Liver (tissue), 9 donors: ENCODE results near the gene PLCD1. TPM values are rescaled to one million over a fixed set of nuclear protein-coding genes. Genes with fewer than 3 reads are reported as not detected.

Experiments
- DNase-seq: peaks from one replicate; pipeline ENCODE4 v3.0.0-alpha.2; 2017; ENCODE audit warnings: low spot score
- H3K27ac ChIP-seq, 2 donors: one replicate each; pipeline ENCODE4 v1.7.0; 2013; ENCODE audit warnings: inconsistent platforms in 2 of 2, low read length in 2 of 2, control low read depth in 1 of 2, low read depth in 1 of 2, mild to moderate bottlenecking in 1 of 2
- H3K27me3 ChIP-seq, 4 donors: one replicate each; pipeline versions ENCODE4 v1.6.1 to v1.7.0; 2013; ENCODE audit warnings: low read length in 3 of 4, inconsistent platforms in 1 of 4, mild to moderate bottlenecking in 1 of 4, moderate library complexity in 1 of 4; ENCODE audit not compliant: control insufficient read depth in 4 of 4, insufficient read depth in 4 of 4
- H3K36me3 ChIP-seq, 4 donors: one replicate each; pipeline versions ENCODE4 v1.6.1 to v1.7.0; 2013; ENCODE audit warnings: low read length in 3 of 4, mild to moderate bottlenecking in 3 of 4, low read depth in 1 of 4, moderate library complexity in 1 of 4; ENCODE audit not compliant: control insufficient read depth in 4 of 4, insufficient read depth in 3 of 4
- H3K4me1 ChIP-seq, 4 donors: one replicate each; pipeline versions ENCODE4 v1.6.1 to v1.7.0; 2013; ENCODE audit warnings: low read length in 3 of 4, mild to moderate bottlenecking in 3 of 4, moderate library complexity in 1 of 4; ENCODE audit not compliant: control insufficient read depth in 4 of 4, insufficient read depth in 4 of 4
- H3K4me3 ChIP-seq, 3 donors: one replicate each; pipeline versions ENCODE4 v1.6.1 to v1.7.0; 2013; ENCODE audit warnings: low read length in 3 of 3, control low read depth in 1 of 3, low read depth in 1 of 3, mild to moderate bottlenecking in 1 of 3
- H3K9ac ChIP-seq, 2 donors: one replicate each; pipeline ENCODE4 v1.7.0; 2013; ENCODE audit warnings: low read length in 2 of 2, mild to moderate bottlenecking in 2 of 2, moderate library complexity in 2 of 2, control low read depth in 1 of 2, low read depth in 1 of 2
- H3K9me3 ChIP-seq, 4 donors: one replicate each; pipeline versions ENCODE4 v1.6.1 to v1.7.0; 2013; ENCODE audit warnings: low read length in 3 of 4; ENCODE audit not compliant: control insufficient read depth in 4 of 4
- EGR1 ChIP-seq, 2 donors: IDR thresholded peaks; 2 replicates each; pipeline ENCODE4 v1.6.1; 2016 to 2018; ENCODE audit warnings: antibody characterized with exemption in 2 of 2, low read depth in 2 of 2
- FOXA1 ChIP-seq: IDR thresholded peaks from 2 replicates; pipeline ENCODE4 v1.6.1; 2016; ENCODE audit warnings: antibody characterized with exemption
- FOXA2 ChIP-seq: IDR thresholded peaks from 2 replicates; pipeline ENCODE4 v1.6.1; 2016; ENCODE audit warnings: antibody characterized with exemption
- GABPA ChIP-seq, 2 donors: IDR thresholded peaks in 1 of 2; conservative IDR thresholded peaks in 1 of 2; 2 replicates each; pipeline ENCODE4 v1.6.1; 2016; ENCODE audit warnings: antibody characterized with exemption in 2 of 2, mild to moderate bottlenecking in 1 of 2, moderate library complexity in 1 of 2
- HNF4A ChIP-seq, 2 donors: conservative IDR thresholded peaks; 2 replicates each; pipeline ENCODE4 v1.6.1; 2016; ENCODE audit warnings: antibody characterized with exemption in 2 of 2, mild to moderate bottlenecking in 2 of 2
- HNF4G ChIP-seq: IDR thresholded peaks from 2 replicates; pipeline ENCODE4 v1.6.1; 2016; ENCODE audit warnings: antibody characterized with exemption
- JUND ChIP-seq, 2 donors: IDR thresholded peaks; 2 replicates each; pipeline ENCODE4 v1.6.1; 2016; ENCODE audit warnings: antibody characterized with exemption in 2 of 2
- NR2F2 ChIP-seq: IDR thresholded peaks from 2 replicates; pipeline ENCODE4 v1.6.1; 2016; ENCODE audit warnings: antibody characterized with exemption
- RAD21 ChIP-seq, 2 donors: IDR thresholded peaks; 2 replicates each; pipeline ENCODE4 v1.6.1; 2016; ENCODE audit warnings: antibody characterized with exemption in 2 of 2, mild to moderate bottlenecking in 2 of 2
- RXRA ChIP-seq, 2 donors: IDR thresholded peaks; 2 replicates each; pipeline ENCODE4 v1.6.1; 2017 to 2018; ENCODE audit warnings: antibody characterized with exemption in 2 of 2, mild to moderate bottlenecking in 1 of 2
- SP1 ChIP-seq: IDR thresholded peaks from 2 replicates; pipeline ENCODE4 v1.6.1; 2018; ENCODE audit warnings: antibody characterized with exemption, mild to moderate bottlenecking
- TAF1 ChIP-seq: conservative IDR thresholded peaks from 2 replicates; pipeline ENCODE4 v1.6.1; 2016; ENCODE audit warnings: antibody characterized with exemption, mild to moderate bottlenecking
- YY1 ChIP-seq: IDR thresholded peaks from 2 replicates; pipeline ENCODE4 v1.6.1; 2016; ENCODE audit warnings: antibody characterized with exemption, mild to moderate bottlenecking
- WGBS: extraction: QIAGEN DNeasy Blood & Tissue Kit; methylation state at CpG from one replicate; pipeline ENCODE4 v1.1.7; 2013; 5-methylcytosine and 5-hydroxymethylcytosine counted together
- polyA plus RNA-seq, 2 donors: library from polyadenylated mRNA; stranded (reverse) in 1 of 2; unstranded in 1 of 2; fragments of 200-250 nt in 1 of 2; fragments of >200 nt in 1 of 2; fragmentation: Nextera tagmentation in 1 of 2; extraction: Ambion mirVana in 1 of 2; gene quantifications; one replicate each; pipeline versions ENCODE4 v1.2.1 to v1.2.3, GENCODE V29; 2013 to 2015
- total RNA-seq, 2 donors: library from RNA; depleted of rRNA; stranded (reverse); fragments of >200 nt; gene quantifications; one replicate each; pipeline ENCODE4 v1.2.3, GENCODE V29; 2014
- TF ChIP-seq, protein P1 (sequence below): fragments of 150-350 bp; IDR thresholded peaks from 2 replicates; pipeline ENCODE4 v1.5.1; 2017; ENCODE audit warnings: improper control_type of control experiment, low read depth, low read length; ENCODE audit not compliant: missing input control
- TF ChIP-seq, protein P2 (sequence below): IDR thresholded peaks from 2 replicates; pipeline ENCODE4 v1.6.1; 2016; ENCODE audit warnings: antibody characterized with exemption, mild to moderate bottlenecking
- TF ChIP-seq, protein P3 (sequence below): IDR thresholded peaks from 2 replicates; pipeline ENCODE4 v1.6.1; 2016; ENCODE audit warnings: antibody characterized with exemption
- TF ChIP-seq, protein P4 (sequence below): IDR thresholded peaks from 2 replicates; pipeline ENCODE4 v1.6.1; 2016; ENCODE audit warnings: antibody characterized with exemption
- TF ChIP-seq, protein P5 (sequence below): IDR thresholded peaks from 2 replicates; pipeline ENCODE4 v1.6.1; 2016; ENCODE audit warnings: antibody characterized with exemption
- donor health status: healthy.
- donor health status: healthy.
- donor health status: healthy.
- donor health status: healthy.
- donor health status: healthy.

Gene PLCD1
- total and polyA plus RNA-seq, 4 donors = 6.7 to 10.5 (median 9.1) TPM

DNA sequence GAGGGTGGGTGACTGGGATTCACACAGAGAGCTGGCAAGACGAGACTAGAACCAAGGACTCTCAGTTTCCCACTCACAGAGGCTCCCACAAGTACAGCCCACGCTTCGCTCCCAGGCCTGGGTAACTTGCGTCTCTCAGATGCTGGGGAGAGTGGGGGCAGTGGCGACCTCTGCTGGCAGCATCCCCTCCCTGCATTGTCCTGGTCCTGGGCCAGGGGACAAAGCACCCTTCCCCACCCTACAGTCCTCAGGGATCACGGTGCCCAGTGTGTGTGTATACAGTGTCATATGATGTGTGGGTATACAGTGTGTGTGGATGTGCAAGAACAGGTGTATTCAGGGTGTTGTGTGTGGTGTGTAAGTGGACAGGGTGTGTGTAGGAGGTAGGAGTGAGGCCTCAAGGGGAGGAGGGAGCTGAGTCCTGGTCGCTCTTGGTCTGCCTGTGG lies 26.0 kb downstream of the PLCD1 start:
- DNase-seq = peak; percentile 75
- Histone ChIP-seq H3K9me3 (no peaks in the 10 kb centered on the region), H3K27ac (no peak overlapping the region), H3K9ac (no peak overlapping the region), H3K4me3 (no peak overlapping the region), H3K36me3 (peaks cover 0 to 7% (median 4%) of the 10 kb centered on the region in 4 donors), H3K4me1 (peaks cover 0 to 12% (median 5%) of the 10 kb centered on the region in 4 donors), H3K27me3 (no peaks in the 10 kb centered on the region)
- peak; percentile 73 to 86 for TF ChIP-seq RAD21 (IDR thresholded peaks at IDR 0.05)
- TF ChIP-seq HNF4A (conservative IDR thresholded peaks at IDR 0.05) = no peak
- TF ChIP-seq, protein P1, sequence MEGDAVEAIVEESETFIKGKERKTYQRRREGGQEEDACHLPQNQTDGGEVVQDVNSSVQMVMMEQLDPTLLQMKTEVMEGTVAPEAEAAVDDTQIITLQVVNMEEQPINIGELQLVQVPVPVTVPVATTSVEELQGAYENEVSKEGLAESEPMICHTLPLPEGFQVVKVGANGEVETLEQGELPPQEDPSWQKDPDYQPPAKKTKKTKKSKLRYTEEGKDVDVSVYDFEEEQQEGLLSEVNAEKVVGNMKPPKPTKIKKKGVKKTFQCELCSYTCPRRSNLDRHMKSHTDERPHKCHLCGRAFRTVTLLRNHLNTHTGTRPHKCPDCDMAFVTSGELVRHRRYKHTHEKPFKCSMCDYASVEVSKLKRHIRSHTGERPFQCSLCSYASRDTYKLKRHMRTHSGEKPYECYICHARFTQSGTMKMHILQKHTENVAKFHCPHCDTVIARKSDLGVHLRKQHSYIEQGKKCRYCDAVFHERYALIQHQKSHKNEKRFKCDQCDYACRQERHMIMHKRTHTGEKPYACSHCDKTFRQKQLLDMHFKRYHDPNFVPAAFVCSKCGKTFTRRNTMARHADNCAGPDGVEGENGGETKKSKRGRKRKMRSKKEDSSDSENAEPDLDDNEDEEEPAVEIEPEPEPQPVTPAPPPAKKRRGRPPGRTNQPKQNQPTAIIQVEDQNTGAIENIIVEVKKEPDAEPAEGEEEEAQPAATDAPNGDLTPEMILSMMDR = peak; percentile 68
- 43% methylated on average over 7 of the region's 7 CpGs for WGBS

DNA sequence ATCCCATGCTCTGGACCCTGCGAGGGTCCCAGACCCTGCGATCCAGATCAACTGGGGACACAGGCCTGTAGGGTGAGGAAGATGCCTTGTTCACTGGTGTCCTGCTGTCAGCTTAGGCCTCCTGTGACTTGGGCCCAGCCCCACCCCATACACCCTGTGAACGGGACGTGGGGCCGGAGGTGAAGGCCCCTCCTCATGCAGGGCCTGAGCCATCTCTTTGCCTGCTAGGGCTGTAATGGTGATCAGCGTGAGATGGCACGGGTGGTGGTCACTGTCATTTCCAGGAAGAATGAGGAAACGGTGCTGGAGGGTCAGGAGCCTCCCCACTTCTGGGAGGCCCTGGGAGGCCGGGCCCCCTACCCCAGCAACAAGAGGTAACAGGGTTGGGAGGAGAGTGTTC lies 26.5 kb downstream of the PLCD1 start:
- no peak for DNase-seq

More for the DNA sequence above, 26.5 kb downstream of the PLCD1 start:
- no peaks in the 10 kb centered on the region for H3K9me3 ChIP-seq
- WGBS = 85% methylated on average over 9 of the region's 9 CpGs
- H3K27ac ChIP-seq = no peak overlapping the region
- H3K9ac ChIP-seq = no peak overlapping the region
- H3K4me3 ChIP-seq = no peak overlapping the region
- H3K36me3 ChIP-seq = peaks cover 0 to 5% (median 3%) of the 10 kb centered on the region in 4 donors
- H3K27me3 ChIP-seq = no peaks in the 10 kb centered on the region
- H3K4me1 ChIP-seq = peaks cover 0 to 17% (median 6%) of the 10 kb centered on the region in 4 donors
- no peak for TF ChIP-seq RXRA (IDR thresholded peaks at IDR 0.05)
- no peak for TF ChIP-seq FOXA1
- TF ChIP-seq, protein P1 = no peak
- TF ChIP-seq NR2F2 = no peak
- TF ChIP-seq GABPA (IDR thresholded peaks at IDR 0.05 in 1 of 2, conservative IDR thresholded peaks at IDR 0.05 in 1 of 2) = no peak
- TF ChIP-seq, protein P2, sequence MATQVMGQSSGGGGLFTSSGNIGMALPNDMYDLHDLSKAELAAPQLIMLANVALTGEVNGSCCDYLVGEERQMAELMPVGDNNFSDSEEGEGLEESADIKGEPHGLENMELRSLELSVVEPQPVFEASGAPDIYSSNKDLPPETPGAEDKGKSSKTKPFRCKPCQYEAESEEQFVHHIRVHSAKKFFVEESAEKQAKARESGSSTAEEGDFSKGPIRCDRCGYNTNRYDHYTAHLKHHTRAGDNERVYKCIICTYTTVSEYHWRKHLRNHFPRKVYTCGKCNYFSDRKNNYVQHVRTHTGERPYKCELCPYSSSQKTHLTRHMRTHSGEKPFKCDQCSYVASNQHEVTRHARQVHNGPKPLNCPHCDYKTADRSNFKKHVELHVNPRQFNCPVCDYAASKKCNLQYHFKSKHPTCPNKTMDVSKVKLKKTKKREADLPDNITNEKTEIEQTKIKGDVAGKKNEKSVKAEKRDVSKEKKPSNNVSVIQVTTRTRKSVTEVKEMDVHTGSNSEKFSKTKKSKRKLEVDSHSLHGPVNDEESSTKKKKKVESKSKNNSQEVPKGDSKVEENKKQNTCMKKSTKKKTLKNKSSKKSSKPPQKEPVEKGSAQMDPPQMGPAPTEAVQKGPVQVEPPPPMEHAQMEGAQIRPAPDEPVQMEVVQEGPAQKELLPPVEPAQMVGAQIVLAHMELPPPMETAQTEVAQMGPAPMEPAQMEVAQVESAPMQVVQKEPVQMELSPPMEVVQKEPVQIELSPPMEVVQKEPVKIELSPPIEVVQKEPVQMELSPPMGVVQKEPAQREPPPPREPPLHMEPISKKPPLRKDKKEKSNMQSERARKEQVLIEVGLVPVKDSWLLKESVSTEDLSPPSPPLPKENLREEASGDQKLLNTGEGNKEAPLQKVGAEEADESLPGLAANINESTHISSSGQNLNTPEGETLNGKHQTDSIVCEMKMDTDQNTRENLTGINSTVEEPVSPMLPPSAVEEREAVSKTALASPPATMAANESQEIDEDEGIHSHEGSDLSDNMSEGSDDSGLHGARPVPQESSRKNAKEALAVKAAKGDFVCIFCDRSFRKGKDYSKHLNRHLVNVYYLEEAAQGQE = no peak
- TF ChIP-seq FOXA2 = no peak
- TF ChIP-seq, protein P3, sequence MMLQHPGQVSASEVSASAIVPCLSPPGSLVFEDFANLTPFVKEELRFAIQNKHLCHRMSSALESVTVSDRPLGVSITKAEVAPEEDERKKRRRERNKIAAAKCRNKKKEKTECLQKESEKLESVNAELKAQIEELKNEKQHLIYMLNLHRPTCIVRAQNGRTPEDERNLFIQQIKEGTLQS = no peak
- TF ChIP-seq HNF4A (conservative IDR thresholded peaks at IDR 0.05) = no peak
- no peak for TF ChIP-seq HNF4G
- no peak for TF ChIP-seq SP1
- TF ChIP-seq YY1 = no peak
- no peak for TF ChIP-seq EGR1 (IDR thresholded peaks at IDR 0.05; ENCODE audit: low read depth in 2 of 2)
- TF ChIP-seq, protein P4, sequence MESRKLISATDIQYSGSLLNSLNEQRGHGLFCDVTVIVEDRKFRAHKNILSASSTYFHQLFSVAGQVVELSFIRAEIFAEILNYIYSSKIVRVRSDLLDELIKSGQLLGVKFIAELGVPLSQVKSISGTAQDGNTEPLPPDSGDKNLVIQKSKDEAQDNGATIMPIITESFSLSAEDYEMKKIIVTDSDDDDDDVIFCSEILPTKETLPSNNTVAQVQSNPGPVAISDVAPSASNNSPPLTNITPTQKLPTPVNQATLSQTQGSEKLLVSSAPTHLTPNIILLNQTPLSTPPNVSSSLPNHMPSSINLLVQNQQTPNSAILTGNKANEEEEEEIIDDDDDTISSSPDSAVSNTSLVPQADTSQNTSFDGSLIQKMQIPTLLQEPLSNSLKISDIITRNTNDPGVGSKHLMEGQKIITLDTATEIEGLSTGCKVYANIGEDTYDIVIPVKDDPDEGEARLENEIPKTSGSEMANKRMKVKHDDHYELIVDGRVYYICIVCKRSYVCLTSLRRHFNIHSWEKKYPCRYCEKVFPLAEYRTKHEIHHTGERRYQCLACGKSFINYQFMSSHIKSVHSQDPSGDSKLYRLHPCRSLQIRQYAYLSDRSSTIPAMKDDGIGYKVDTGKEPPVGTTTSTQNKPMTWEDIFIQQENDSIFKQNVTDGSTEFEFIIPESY = no peak
- TF ChIP-seq, protein P5, sequence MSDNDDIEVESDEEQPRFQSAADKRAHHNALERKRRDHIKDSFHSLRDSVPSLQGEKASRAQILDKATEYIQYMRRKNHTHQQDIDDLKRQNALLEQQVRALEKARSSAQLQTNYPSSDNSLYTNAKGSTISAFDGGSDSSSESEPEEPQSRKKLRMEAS = no peak
- TF ChIP-seq TAF1 = no peak
- TF ChIP-seq RAD21 (IDR thresholded peaks at IDR 0.05) = no peak
- no peak for TF ChIP-seq JUND (IDR thresholded peaks at IDR 0.05)
